ENCODE measurements around the gene PLA2G4B. TPM values are rescaled to one million over a fixed set of nuclear protein-coding genes. Genes with fewer than 3 reads are reported as not detected.

Gene PLA2G4B
- total RNA-seq, 1 experiment from 2014 or later, result 4.1 TPM

DNA sequence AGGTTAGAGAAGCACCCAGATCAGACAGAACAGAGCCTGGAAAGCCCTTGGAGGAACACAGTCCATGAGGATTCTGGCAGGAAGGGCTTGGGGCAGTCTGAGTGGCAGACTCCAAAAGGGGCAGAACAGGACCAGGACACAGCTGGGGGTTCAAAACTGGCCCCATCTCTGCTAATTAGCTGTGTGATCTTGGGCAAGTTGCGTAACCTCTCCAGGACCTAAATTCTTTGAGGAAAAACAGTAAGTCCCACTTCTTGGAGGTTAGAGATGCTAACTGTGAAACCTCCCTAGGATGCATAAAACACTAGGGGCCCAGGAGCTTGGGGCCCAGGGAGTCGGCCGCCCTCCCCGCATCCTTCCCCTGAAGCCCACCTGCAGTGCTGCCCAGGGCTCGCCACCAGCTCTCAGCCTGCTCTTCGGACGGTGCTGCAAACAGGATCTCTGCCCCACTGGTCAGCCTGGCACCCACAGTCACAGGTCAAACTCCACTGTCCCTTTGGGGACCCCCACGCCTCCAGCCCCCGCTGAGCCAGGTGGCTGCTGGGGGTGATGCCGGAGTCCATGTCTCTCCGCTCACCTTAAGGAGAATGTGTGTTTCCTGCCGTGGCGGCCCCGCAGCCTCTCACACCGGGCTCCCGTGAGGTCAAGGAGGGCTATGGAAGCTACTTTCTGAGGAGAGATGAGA lies 12.0 kb downstream of the PLA2G4B start:
- Mint-ChIP-seq H3K27me3 (ENCODE audit: unreplicated experiment) (no peaks in the 10 kb centered on the region), H3K4me3 (ENCODE audit: low read depth, unreplicated experiment) (no peak overlapping the region), H3K36me3 (ENCODE audit: insufficient read depth, unreplicated experiment) (peaks cover 5% of the 10 kb centered on the region), H3K4me1 (ENCODE audit: low read depth, unreplicated experiment) (no peaks in the 10 kb centered on the region), H3K27ac (ENCODE audit: unreplicated experiment) (no peak overlapping the region), H3K9me3 (ENCODE audit: low read depth, unreplicated experiment) (no peaks in the 10 kb centered on the region)
- intact Hi-C loops (cut with micrococcal nuclease; ENCODE audit: unreplicated experiment), result no loop called here
- DNase-seq, result no peak
- TF ChIP-seq, protein P1, sequence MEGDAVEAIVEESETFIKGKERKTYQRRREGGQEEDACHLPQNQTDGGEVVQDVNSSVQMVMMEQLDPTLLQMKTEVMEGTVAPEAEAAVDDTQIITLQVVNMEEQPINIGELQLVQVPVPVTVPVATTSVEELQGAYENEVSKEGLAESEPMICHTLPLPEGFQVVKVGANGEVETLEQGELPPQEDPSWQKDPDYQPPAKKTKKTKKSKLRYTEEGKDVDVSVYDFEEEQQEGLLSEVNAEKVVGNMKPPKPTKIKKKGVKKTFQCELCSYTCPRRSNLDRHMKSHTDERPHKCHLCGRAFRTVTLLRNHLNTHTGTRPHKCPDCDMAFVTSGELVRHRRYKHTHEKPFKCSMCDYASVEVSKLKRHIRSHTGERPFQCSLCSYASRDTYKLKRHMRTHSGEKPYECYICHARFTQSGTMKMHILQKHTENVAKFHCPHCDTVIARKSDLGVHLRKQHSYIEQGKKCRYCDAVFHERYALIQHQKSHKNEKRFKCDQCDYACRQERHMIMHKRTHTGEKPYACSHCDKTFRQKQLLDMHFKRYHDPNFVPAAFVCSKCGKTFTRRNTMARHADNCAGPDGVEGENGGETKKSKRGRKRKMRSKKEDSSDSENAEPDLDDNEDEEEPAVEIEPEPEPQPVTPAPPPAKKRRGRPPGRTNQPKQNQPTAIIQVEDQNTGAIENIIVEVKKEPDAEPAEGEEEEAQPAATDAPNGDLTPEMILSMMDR (IDR thresholded peaks at IDR 0.05; ENCODE audit: unreplicated experiment), result no peak
- no TSS peak for BruUV-seq (replicated peaks)
- CTCF ChIA-PET, result no interaction called here

DNA sequence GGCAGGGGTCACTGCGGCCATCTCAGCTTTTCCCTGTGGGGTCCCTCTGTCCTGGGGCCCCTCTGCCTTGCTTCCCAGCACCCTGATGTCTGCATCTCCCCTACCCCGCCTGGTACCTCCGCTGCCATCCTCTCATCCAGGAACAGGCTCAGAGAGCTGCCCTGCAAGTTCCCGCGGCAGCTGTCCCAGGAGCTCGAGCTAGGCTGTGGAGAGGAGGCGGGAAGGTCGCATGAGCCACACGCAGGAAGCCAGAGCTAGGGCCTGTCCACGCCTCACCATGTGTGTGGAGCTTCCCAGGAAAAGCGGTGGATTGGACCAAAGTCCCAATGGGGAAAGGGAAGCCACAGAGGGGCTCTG lies 12.5 kb downstream of the PLA2G4B start:
- intact Hi-C loops (cut with micrococcal nuclease; ENCODE audit: unreplicated experiment), result no loop called here
- no peak for DNase-seq
- Mint-ChIP-seq H3K27me3 (ENCODE audit: unreplicated experiment) (no peaks in the 10 kb centered on the region), H3K36me3 (ENCODE audit: insufficient read depth, unreplicated experiment) (peaks cover 5% of the 10 kb centered on the region), H3K9me3 (ENCODE audit: low read depth, unreplicated experiment) (no peaks in the 10 kb centered on the region), H3K4me3 (ENCODE audit: low read depth, unreplicated experiment) (no peak overlapping the region), H3K4me1 (ENCODE audit: low read depth, unreplicated experiment) (no peaks in the 10 kb centered on the region), H3K27ac (ENCODE audit: unreplicated experiment) (no peak overlapping the region)
- CTCF ChIA-PET, result no interaction called here
- no TSS peak for BruUV-seq (replicated peaks)
- TF ChIP-seq, protein P1 (IDR thresholded peaks at IDR 0.05; ENCODE audit: unreplicated experiment), result no peak

DNA sequence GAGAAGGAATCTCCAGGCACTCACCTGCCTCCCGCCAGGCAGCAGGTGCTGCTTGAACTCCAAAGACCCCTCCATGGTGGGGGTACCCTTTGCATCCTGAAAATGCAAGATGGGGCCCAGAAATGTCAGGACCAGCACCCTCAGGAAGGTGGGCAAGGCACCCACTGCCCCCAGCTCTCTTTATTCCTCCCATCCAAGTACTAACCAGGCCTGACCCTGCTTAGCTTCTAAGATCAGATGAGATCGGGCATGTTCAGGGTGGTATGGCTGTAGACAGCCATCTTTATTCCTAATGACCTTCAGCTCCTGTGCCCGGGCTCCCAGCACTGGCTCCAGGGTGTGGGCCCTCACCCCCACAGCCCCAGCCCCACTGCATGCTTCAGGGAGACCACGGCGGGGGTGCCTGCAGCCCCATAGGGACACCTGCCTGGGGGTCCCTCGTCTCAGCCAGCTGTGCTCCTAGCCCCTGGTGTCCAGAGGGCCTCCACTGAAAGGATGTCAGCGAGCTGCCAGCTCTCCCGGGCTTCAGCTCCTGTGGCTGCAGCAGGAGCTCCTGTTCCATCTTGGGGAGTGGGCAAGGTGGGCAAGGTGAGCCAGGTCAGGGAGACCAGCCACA lies 13.2 kb downstream of the PLA2G4B start:
- intact Hi-C loops (cut with micrococcal nuclease; ENCODE audit: unreplicated experiment), result no loop called here

DNA sequence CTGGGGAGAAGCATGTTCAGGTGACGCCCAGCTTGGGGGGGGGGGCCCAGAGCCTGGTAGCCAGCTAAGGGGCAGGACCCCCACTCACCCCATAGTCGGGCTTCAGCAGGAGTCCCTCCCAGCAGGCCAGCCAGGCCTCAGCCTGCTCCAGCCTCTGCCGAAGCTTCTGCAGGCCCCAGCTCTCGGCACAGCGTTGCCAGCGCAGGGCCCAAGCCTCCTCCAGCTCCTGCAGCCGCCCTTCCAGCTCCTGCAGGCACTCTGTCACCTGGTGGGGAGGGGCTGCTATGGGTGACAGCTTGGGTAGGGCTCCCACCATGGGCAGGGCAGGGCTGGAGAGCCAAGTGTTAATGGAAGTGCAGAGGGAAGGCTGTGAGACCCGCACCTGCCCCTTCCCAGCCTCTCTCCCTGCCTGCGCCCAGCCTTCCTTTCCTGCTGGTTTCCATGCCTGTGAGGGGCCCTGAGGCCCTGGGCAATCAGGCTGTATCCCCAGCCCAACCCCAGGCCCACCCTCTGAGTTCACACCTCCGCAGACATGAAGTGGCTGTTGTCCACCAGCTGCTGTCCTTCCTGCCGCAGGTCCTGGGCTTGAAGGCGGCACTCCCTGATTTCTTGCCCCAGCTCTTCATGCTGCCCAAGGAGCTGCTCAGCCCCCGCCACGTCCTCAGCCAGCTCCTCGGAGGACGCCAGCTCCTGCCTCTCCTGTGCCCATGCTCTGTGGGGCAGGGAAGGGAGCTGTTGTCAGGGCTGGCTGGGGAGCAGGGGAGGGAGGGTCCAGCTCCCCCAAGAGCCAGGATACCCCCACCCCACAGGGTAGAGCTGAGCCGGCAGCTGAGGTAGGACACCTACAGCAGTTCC lies 14.3 kb downstream of the PLA2G4B start:
- Mint-ChIP-seq H3K4me1 (ENCODE audit: low read depth, unreplicated experiment) (no peaks in the 10 kb centered on the region), H3K27me3 (ENCODE audit: unreplicated experiment) (no peaks in the 10 kb centered on the region), H3K4me3 (ENCODE audit: low read depth, unreplicated experiment) (no peak overlapping the region), H3K9me3 (ENCODE audit: low read depth, unreplicated experiment) (no peaks in the 10 kb centered on the region), H3K27ac (ENCODE audit: unreplicated experiment) (no peak overlapping the region), H3K36me3 (ENCODE audit: insufficient read depth, unreplicated experiment) (peaks cover 5% of the 10 kb centered on the region)
- no TSS peak for BruUV-seq (replicated peaks)
- CTCF ChIA-PET, result no interaction called here
- TF ChIP-seq, protein P1 (IDR thresholded peaks at IDR 0.05; ENCODE audit: unreplicated experiment), result no peak
- DNase-seq, result no peak
- intact Hi-C loops (cut with micrococcal nuclease; ENCODE audit: unreplicated experiment), result no loop called here

More for the DNA sequence above, 13.2 kb downstream of the PLA2G4B start:
- peaks cover 5% of the 10 kb centered on the region for H3K36me3 Mint-ChIP-seq (ENCODE audit: insufficient read depth, unreplicated experiment)
- TF ChIP-seq, protein P1 (IDR thresholded peaks at IDR 0.05; ENCODE audit: unreplicated experiment), result no peak
- H3K9me3 Mint-ChIP-seq (ENCODE audit: low read depth, unreplicated experiment), result no peaks in the 10 kb centered on the region
- no peak for DNase-seq
- no peak overlapping the region for H3K27ac Mint-ChIP-seq (ENCODE audit: unreplicated experiment)
- no peaks in the 10 kb centered on the region for H3K27me3 Mint-ChIP-seq (ENCODE audit: unreplicated experiment)
- CTCF ChIA-PET, result no interaction called here
- no peaks in the 10 kb centered on the region for H3K4me1 Mint-ChIP-seq (ENCODE audit: low read depth, unreplicated experiment)
- no TSS peak for BruUV-seq (replicated peaks)
- no peak overlapping the region for H3K4me3 Mint-ChIP-seq (ENCODE audit: low read depth, unreplicated experiment)
